Astrocyte (in vitro differentiated cells and primary cell): ENCODE measurements around the gene SPSB2. TPM values are rescaled to one million over a fixed set of nuclear protein-coding genes. Genes with fewer than 3 reads are reported as not detected.

ENCODE experiments used
- DNase-seq: peaks from one replicate; pipeline ENCODE4 v3.0.0-alpha.2; 2010; ENCODE audit warnings: low read depth
- FAIRE-seq: peaks from 2 replicates; lab custom pipeline; 2011; peaks lifted over from hg19 to GRCh38; lab: Jason Lieb, UNC
- H2AFZ ChIP-seq: 2 replicates; pipeline ENCODE4 v1.6.0; 2012; ENCODE audit warnings: low read depth, low read length, inconsistent platforms
- H3K27ac ChIP-seq: 2 replicates; pipeline ENCODE4 v1.5.1; 2011; ENCODE audit warnings: low read depth, low read length, inconsistent platforms
- H3K27me3 ChIP-seq: 2 replicates; pipeline ENCODE4 v1.6.0; 2011; ENCODE audit warnings: low read length, inconsistent platforms; ENCODE audit not compliant: insufficient read depth
- H3K36me3 ChIP-seq: 2 replicates; pipeline ENCODE4 v1.5.1; 2011; ENCODE audit warnings: low read length, inconsistent platforms; ENCODE audit not compliant: insufficient read depth
- H3K4me1 ChIP-seq: 2 replicates; pipeline ENCODE4 v1.5.1; 2011; ENCODE audit warnings: low read length, inconsistent platforms; ENCODE audit not compliant: insufficient read depth
- H3K4me2 ChIP-seq: 2 replicates; pipeline ENCODE4 v1.6.0; 2012; ENCODE audit warnings: low read length, inconsistent platforms
- H3K4me3 ChIP-seq: 2 replicates; pipeline ENCODE4 v1.5.1; 2011; ENCODE audit warnings: low read depth, mild to moderate bottlenecking, low read length, inconsistent platforms; ENCODE audit not compliant: insufficient read depth
- H3K79me2 ChIP-seq: 2 replicates; pipeline ENCODE4 v1.6.0; 2012; ENCODE audit warnings: mild to moderate bottlenecking, low read length, inconsistent platforms; ENCODE audit not compliant: insufficient read depth
- H3K9ac ChIP-seq: 2 replicates; pipeline ENCODE4 v1.6.0; 2012; ENCODE audit warnings: mild to moderate bottlenecking, low read length, inconsistent platforms
- H3K9me3 ChIP-seq: 2 replicates; pipeline ENCODE4 v1.5.1; 2012; ENCODE audit warnings: low read depth, mild to moderate bottlenecking, low read length, inconsistent platforms; ENCODE audit not compliant: insufficient read depth
- H4K20me1 ChIP-seq: 2 replicates; pipeline ENCODE4 v1.6.0; 2012; ENCODE audit warnings: low read length, inconsistent platforms; ENCODE audit not compliant: insufficient read depth
- H3K27ac Mint-ChIP-seq: one replicate; pipeline ENCODE4 v1.8.0; 2021; ENCODE audit warnings: mild to moderate bottlenecking, mixed read lengths; ENCODE audit not compliant: unreplicated experiment
- H3K27me3 Mint-ChIP-seq: one replicate; pipeline ENCODE4 v1.8.0; 2021; ENCODE audit warnings: low read depth, mixed read lengths; ENCODE audit not compliant: unreplicated experiment
- H3K36me3 Mint-ChIP-seq: one replicate; pipeline ENCODE4 v1.8.0; 2021; ENCODE audit warnings: low read depth, mixed read lengths; ENCODE audit not compliant: unreplicated experiment
- H3K4me1 Mint-ChIP-seq: one replicate; pipeline ENCODE4 v1.8.0; 2021; ENCODE audit warnings: low read depth, mixed read lengths; ENCODE audit not compliant: unreplicated experiment
- H3K4me3 Mint-ChIP-seq: one replicate; pipeline ENCODE4 v1.8.0; 2021; ENCODE audit warnings: mild to moderate bottlenecking, moderate library complexity, mixed read lengths; ENCODE audit not compliant: unreplicated experiment
- H3K9me3 Mint-ChIP-seq: one replicate; pipeline ENCODE4 v1.8.0; 2021; ENCODE audit warnings: mild to moderate bottlenecking, mixed read lengths; ENCODE audit not compliant: unreplicated experiment
- CTCF ChIP-seq: IDR thresholded peaks from 2 replicates; pipeline ENCODE4 v1.5.1; 2011; ENCODE audit warnings: low read depth, mild to moderate bottlenecking, inconsistent platforms, low read length, moderate library complexity; ENCODE audit not compliant: insufficient read depth
- EZH2 ChIP-seq: IDR thresholded peaks from 2 replicates; pipeline ENCODE4 v1.6.1; 2012; ENCODE audit warnings: mild to moderate bottlenecking, low read length, inconsistent platforms; ENCODE audit not compliant: insufficient read depth
- total RNA-seq: library from RNA; stranded (reverse); gene quantifications from 2 replicates; pipeline ENCODE4 v1.2.1, GENCODE V29; 2021

The SPSB2 gene
- total RNA-seq, 1 donor from 2014 or later: 4.9 TPM

DNA sequence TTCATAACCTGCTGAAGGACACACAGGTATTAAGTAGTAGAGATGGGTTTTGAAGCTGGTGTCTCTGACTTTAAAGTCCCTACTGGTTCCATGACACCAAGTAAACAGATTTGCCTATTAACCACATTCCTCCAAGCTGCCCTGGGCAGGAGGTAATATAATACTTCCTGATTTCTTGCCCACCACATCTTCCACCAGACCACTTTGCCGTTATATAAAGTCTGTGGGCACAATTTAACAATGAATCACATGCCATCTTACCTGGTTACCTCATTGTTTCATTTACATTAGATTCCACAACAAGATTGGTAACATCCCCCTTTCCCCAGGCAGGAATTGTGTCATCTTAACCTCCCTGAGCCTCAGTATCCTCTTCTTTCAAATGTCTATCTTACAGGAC, 30.6 kb upstream of the SPSB2 start:
- H3K4me1 ChIP-seq: peaks cover 6% of the 10 kb centered on the region
- no peak overlapping the region for H3K27ac ChIP-seq
- H3K9me3 ChIP-seq: no peaks in the 10 kb centered on the region
- H2AFZ ChIP-seq: no peak overlapping the region
- Mint-ChIP-seq H3K9me3 (no peaks in the 10 kb centered on the region), H3K4me3 (no peak overlapping the region), H3K4me1 (no peaks in the 10 kb centered on the region), H3K27me3 (no peaks in the 10 kb centered on the region), H3K36me3 (no peaks in the 10 kb centered on the region), H3K27ac (no peak overlapping the region)
- H3K79me2 ChIP-seq: no peaks in the 10 kb centered on the region
- no peaks in the 10 kb centered on the region for H3K27me3 ChIP-seq
- TF ChIP-seq EZH2: no peak
- TF ChIP-seq CTCF: no peak
- H3K36me3 ChIP-seq: no peaks in the 10 kb centered on the region
- no peaks in the 10 kb centered on the region for H4K20me1 ChIP-seq
- H3K9ac ChIP-seq: no peak overlapping the region
- no peak for FAIRE-seq
- no peak overlapping the region for H3K4me2 ChIP-seq
- H3K4me3 ChIP-seq: no peak overlapping the region
- no peak for DNase-seq

DNA sequence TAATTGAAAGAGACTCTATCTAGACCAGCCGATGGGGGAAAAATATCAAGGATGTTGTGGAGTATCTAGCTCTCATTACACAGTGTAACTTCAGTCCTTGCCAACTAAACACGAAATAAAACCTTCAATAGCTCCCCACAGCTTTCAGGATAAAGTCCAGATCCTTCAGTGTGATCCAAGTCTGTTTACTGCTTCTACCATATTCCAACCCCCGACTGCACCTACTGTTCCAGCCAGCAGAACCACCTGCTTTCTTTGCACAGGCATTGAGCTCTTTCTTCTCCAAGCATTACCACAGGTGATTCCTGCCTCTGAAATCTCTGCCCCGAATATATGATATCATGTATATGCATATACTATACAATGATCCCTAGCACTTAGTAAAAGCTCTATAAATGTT, 29.3 kb upstream of the SPSB2 start:
- H3K4me1 Mint-ChIP-seq: no peaks in the 10 kb centered on the region
- no peaks in the 10 kb centered on the region for H3K79me2 ChIP-seq
- H3K27me3 Mint-ChIP-seq: no peaks in the 10 kb centered on the region
- H3K4me1 ChIP-seq: peaks cover 6% of the 10 kb centered on the region
- no peak overlapping the region for H3K9ac ChIP-seq
- TF ChIP-seq EZH2 (no peak), CTCF (no peak)
- no peaks in the 10 kb centered on the region for H3K36me3 Mint-ChIP-seq
- no peak overlapping the region for H2AFZ ChIP-seq
- FAIRE-seq: no peak
- no peak overlapping the region for H3K4me3 Mint-ChIP-seq
- no peak overlapping the region for H3K27ac Mint-ChIP-seq
- no peaks in the 10 kb centered on the region for H3K36me3 ChIP-seq
- H3K27ac ChIP-seq: no peak overlapping the region
- H3K9me3 ChIP-seq: no peaks in the 10 kb centered on the region
- H3K27me3 ChIP-seq: no peaks in the 10 kb centered on the region
- DNase-seq: no peak
- H3K9me3 Mint-ChIP-seq: no peaks in the 10 kb centered on the region
- H3K4me2 ChIP-seq: no peak overlapping the region
- H4K20me1 ChIP-seq: no peaks in the 10 kb centered on the region
- no peak overlapping the region for H3K4me3 ChIP-seq

GRCh38 chr12:6899837-6900519, 26.9 kb upstream of the SPSB2 start:
- Histone ChIP-seq H3K9ac (no peak overlapping the region), H3K27me3 (no peaks in the 10 kb centered on the region), H3K27ac (no peak overlapping the region), H3K36me3 (no peaks in the 10 kb centered on the region), H3K4me3 (no peak overlapping the region), H3K79me2 (no peaks in the 10 kb centered on the region), H3K4me2 (peak overlapping the region; percentile 2), H4K20me1 (no peaks in the 10 kb centered on the region), H3K9me3 (no peaks in the 10 kb centered on the region), H3K4me1 (peaks cover under 1% of the 10 kb centered on the region), H2AFZ (no peak overlapping the region)
- Mint-ChIP-seq H3K4me1 (no peaks in the 10 kb centered on the region), H3K9me3 (no peaks in the 10 kb centered on the region), H3K4me3 (no peak overlapping the region), H3K27me3 (no peaks in the 10 kb centered on the region), H3K36me3 (no peaks in the 10 kb centered on the region), H3K27ac (no peak overlapping the region)
- DNase-seq (peak; percentile 75), FAIRE-seq (no peak)
- no peak for TF ChIP-seq EZH2
- TF ChIP-seq CTCF: no peak
